ENCODE measurements around the gene HHLA2.

HHLA2 gene

DNA sequence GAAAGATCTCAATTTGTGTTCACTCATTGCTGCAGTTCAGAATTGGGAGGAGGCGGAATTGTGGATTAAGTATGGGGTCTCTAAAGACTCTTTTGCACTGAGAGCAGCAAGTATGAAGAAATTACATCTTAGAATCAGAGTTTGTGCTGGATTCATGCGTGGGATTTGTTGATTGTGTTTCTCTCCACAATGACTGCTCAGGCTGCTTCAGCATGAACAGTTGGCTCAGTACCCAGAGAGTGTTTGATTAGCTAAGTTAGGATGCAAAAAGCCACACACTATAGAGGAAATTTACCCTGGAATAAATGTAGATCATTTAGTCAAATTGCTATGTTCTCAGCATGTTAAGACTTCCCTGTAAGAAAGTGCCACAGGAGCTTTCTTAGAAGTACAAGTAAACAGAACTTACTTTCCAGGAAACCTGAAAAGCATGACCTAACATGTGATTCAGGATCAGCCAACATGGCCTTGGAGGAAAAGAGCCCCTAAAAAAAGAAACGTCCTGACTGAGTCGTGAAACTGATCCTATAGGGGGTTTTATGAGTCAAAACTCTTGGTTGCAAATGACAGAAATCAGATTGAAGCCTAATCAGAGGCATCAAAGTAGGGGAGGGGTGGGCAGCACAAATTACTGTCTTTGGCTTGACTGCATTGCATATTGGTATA is 32.6 kb downstream of the HHLA2 start:
- H3K4me3 ChIP-seq (replicated peaks; ENCODE audit: low read depth, low read length), result no peak overlapping the region
- DNase-seq (ENCODE audit: low read depth), result no peak
- TF ChIP-seq, protein P1, sequence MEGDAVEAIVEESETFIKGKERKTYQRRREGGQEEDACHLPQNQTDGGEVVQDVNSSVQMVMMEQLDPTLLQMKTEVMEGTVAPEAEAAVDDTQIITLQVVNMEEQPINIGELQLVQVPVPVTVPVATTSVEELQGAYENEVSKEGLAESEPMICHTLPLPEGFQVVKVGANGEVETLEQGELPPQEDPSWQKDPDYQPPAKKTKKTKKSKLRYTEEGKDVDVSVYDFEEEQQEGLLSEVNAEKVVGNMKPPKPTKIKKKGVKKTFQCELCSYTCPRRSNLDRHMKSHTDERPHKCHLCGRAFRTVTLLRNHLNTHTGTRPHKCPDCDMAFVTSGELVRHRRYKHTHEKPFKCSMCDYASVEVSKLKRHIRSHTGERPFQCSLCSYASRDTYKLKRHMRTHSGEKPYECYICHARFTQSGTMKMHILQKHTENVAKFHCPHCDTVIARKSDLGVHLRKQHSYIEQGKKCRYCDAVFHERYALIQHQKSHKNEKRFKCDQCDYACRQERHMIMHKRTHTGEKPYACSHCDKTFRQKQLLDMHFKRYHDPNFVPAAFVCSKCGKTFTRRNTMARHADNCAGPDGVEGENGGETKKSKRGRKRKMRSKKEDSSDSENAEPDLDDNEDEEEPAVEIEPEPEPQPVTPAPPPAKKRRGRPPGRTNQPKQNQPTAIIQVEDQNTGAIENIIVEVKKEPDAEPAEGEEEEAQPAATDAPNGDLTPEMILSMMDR (IDR thresholded peaks at IDR 0.05; ENCODE audit: low read length, missing control alignments), result no peak

DNA sequence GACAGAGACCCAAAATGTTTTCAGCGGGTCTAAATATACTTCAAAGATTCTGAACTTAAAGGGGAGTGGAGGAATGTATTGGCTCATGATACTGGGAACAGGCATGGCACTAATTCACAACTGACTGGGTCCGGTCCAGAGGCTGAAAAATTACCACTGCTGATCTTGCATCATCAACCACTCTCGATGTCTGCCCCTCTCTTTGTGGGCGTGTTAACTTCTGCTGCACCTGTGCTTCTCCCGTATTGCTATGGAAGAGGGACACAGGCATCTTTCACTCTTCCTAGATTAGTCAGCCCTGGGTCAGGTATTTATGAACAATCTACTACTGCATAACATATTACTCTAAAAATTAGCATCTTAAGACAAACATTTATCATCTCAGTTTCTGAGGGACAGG is 33.2 kb downstream of the HHLA2 start:
- DNase-seq (ENCODE audit: low read depth), result no peak
- TF ChIP-seq, protein P1 (IDR thresholded peaks at IDR 0.05; ENCODE audit: low read length, missing control alignments), result no peak
- no peak overlapping the region for H3K4me3 ChIP-seq (replicated peaks; ENCODE audit: low read depth, low read length)

DNA sequence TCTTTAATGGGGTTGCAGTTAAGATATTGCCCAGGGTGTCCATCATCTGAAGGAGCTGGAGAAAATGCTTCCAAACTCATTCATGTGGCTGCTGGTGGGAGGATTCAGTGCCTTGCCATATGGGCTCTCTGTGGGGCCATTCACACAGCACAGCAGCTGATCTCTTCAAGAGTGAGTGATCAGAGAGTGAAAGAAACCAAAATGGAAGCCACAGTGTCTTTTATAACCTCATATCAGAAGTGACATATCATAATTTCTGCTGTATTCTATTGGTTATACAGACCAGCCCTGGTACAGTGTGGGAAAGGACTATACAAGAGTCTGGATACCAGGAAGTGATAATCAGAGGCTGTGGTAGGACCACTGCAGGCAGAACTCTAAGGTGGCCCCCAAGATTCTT is 33.6 kb downstream of the HHLA2 start:
- no peak for DNase-seq (ENCODE audit: low read depth)
- TF ChIP-seq, protein P1 (IDR thresholded peaks at IDR 0.05; ENCODE audit: low read length, missing control alignments), result no peak

DNA sequence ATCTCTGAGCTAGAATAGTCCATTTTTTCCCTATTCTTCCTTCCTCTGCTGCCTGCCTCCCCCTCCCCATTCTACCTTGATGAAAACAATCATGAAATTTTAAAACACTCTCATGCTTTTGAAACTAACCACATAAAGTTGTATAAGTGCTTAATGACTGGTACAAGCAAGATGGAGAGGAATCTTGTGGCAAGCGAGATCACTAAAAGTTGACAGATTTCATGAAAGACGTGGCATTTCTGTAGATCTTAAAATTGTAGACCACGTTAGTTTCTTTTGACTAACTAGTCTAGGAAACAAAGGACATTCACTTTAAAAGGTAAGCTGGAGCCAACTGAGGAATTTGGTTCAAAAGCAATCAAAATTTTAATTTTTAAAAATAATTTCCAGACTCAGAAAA is 35.4 kb downstream of the HHLA2 start:
- DNase-seq (ENCODE audit: low read depth), result no peak
- TF ChIP-seq, protein P1 (IDR thresholded peaks at IDR 0.05; ENCODE audit: low read length, missing control alignments), result no peak
- no peak overlapping the region for H3K4me3 ChIP-seq (replicated peaks; ENCODE audit: low read depth, low read length)

More for the DNA sequence above, 33.6 kb downstream of the HHLA2 start:
- H3K4me3 ChIP-seq (replicated peaks; ENCODE audit: low read depth, low read length), result no peak overlapping the region

DNA sequence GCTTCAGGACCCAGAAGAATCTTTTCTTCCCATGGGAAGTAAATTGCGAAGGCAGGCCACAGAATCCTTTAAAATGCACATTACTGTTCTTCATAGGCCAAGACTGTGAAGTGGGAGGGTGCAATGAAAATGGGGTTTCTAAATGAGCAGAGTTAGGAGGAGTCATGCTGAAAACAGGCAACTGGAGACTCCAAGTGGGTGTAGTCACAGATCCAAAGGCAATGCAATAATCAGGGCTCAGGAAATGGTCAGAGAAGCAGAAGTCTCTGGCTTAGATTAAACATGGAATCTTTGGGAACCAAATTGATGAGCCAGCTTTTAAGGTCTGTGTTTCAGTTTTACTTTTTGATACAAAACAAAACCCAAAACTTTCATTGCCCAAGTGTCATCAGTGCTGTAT is 37.6 kb downstream of the HHLA2 start:
- H3K4me3 ChIP-seq (replicated peaks; ENCODE audit: low read depth, low read length), result no peak overlapping the region
- no peak for DNase-seq (ENCODE audit: low read depth)
- TF ChIP-seq, protein P1 (IDR thresholded peaks at IDR 0.05; ENCODE audit: low read length, missing control alignments), result no peak

GRCh38 chr3:108334701-108335100 is 38.4 kb downstream of the HHLA2 start:
- no peak overlapping the region for H3K4me3 ChIP-seq (replicated peaks; ENCODE audit: low read depth, low read length)
- TF ChIP-seq, protein P1 (IDR thresholded peaks at IDR 0.05; ENCODE audit: low read length, missing control alignments), result no peak
- DNase-seq (ENCODE audit: low read depth), result no peak

DNA sequence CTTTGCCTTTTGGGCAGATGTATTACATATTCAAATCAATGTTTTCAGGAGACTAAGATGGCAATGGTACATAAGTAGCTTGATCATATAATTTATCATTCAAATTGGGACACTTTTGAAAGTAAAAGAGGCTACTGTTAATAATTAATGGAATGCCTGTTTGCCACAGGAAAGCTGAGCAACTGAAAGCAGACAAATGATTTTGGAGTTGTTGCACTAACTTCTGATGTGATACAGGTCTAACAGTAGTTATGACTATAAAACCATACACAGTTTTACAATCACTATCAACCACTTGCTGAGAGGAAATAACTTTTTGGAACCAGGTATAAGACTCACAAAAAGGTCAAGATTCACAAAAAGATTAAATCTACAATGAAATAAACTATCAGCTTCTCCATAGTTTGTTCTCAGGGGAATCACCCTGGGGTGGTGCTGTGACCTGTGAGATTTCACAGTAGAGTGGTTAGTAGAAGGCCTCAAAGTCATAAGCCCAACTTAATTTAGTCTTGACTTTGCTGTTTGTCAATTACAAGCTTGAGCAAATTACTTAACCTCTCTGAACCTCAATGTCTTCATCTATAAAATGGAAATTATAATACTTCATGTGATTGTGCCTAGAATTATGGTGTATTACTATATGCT is 42.7 kb downstream of the HHLA2 start:
- TF ChIP-seq, protein P1 (IDR thresholded peaks at IDR 0.05; ENCODE audit: low read length, missing control alignments), result no peak
- no peak for DNase-seq (ENCODE audit: low read depth)
- no peak overlapping the region for H3K4me3 ChIP-seq (replicated peaks; ENCODE audit: low read depth, low read length)
